ENCODE data around the gene ELMO3.
A peak's percentile ranks its signal among the peaks of the same experiment; 100 is the strongest.

Gene ELMO3

GRCh38 chr16:67242138-67242730 lies 43.3 kb downstream of the ELMO3 start:
- peaks cover 4% of the 10 kb centered on the region; the same call in 1 of the 2 replicates for H3K4me1 ChIP-seq (ENCODE audit: control insufficient read depth, insufficient read depth, low read length)
- POLR2A ChIA-PET, result no interaction called here
- CTCF ChIA-PET, result interaction anchor here (1.4 kb wide), 1 partner anchor 16 kb away, joined by 3 read pairs; no protein-coding TSS in a partner anchor
- peak; percentile 77; the same call in 1 of the 2 replicates for TF ChIP-seq ZNF449 (tag by site-specific recombination; IDR thresholded peaks at IDR 0.05)
- no peak for TF ChIP-seq ZNF148 (tag by site-specific recombination; IDR thresholded peaks at IDR 0.05; ENCODE audit: borderline replicate concordance)
- peaks cover 0 to 33% of the 10 kb centered on the region in 2 experiments; a peak in 1 of 3 replicates for H3K36me3 ChIP-seq (ENCODE audit: control insufficient read depth in 2 of 2, insufficient read depth in 1 of 2, low read length in 2 of 2)
- no peak overlapping the region for H3K27ac ChIP-seq (ENCODE audit: extremely low read depth, low read depth, low read length)
- H3K9me3 ChIP-seq (ENCODE audit: control insufficient read depth, insufficient read depth, low read depth, low read length), result no peaks in the 10 kb centered on the region
- no peak overlapping the region for H3K4me3 ChIP-seq (ENCODE audit: low read depth, low read length)

GRCh38 chr16:67243481-67243880 lies 44.5 kb downstream of the ELMO3 start:
- Histone ChIP-seq H3K9me3 (ENCODE audit: control insufficient read depth, insufficient read depth, low read depth, low read length) (no peaks in the 10 kb centered on the region), H3K4me3 (ENCODE audit: low read depth, low read length) (no peak overlapping the region), H3K27ac (ENCODE audit: extremely low read depth, low read depth, low read length) (no peak overlapping the region), H3K4me1 (ENCODE audit: control insufficient read depth, insufficient read depth, low read length) (peaks cover 9% of the 10 kb centered on the region), H3K36me3 (ENCODE audit: control insufficient read depth in 2 of 2, insufficient read depth in 1 of 2, low read length in 2 of 2) (peaks cover 0 to 20% of the 10 kb centered on the region in 2 experiments; a peak in 1 of 3 replicates)
- TF ChIP-seq SCRT2 (tag by site-specific recombination; IDR thresholded peaks at IDR 0.05), result no peak
- 0 out of 2 replicates have a peak, but pooled peaks have one; percentile 10 for TF ChIP-seq ZIC2 (tag by site-specific recombination; IDR thresholded peaks at IDR 0.05)
- ChIA-PET POLR2A (interaction anchor here (1.3 to 7.4 kb wide), 2 partner anchors 13 to 46 kb away, joined by 4 to 109 read pairs; partner anchors contain the start of gene TMEM208), CTCF (interaction anchor here (0.9 to 1.4 kb wide), 2 partner anchors 16 to 17 kb away, joined by 3 read pairs; partner anchors contain the start of gene TMEM208)

- H3K4me3 ChIP-seq (ENCODE audit: low read depth, low read length), result no peak overlapping the region
- no peak overlapping the region for H3K27ac ChIP-seq (ENCODE audit: extremely low read depth, low read depth, low read length)
- peaks cover 0 to 9% of the 10 kb centered on the region in 2 experiments; a peak in 1 of 3 replicates for H3K36me3 ChIP-seq (ENCODE audit: control insufficient read depth in 2 of 2, insufficient read depth in 1 of 2, low read length in 2 of 2)
- ChIA-PET POLR2A (interaction anchor here (0.5 to 7.4 kb wide), 6 partner anchors 14 to 641 kb away, joined by 3 to 109 read pairs (median 4); partner anchors contain the start of gene TMEM208), CTCF (interaction anchor here (0.5 to 2.3 kb wide), 8 partner anchors 12 to 222 kb away, joined by 3 to 5 read pairs (median 4); partner anchors contain the start of gene TMEM208)
- peaks cover 9% of the 10 kb centered on the region for H3K4me1 ChIP-seq (ENCODE audit: control insufficient read depth, insufficient read depth, low read length)
- no peaks in the 10 kb centered on the region for H3K9me3 ChIP-seq (ENCODE audit: control insufficient read depth, insufficient read depth, low read depth, low read length)
- TF ChIP-seq ZNF530 (tag by site-specific recombination; IDR thresholded peaks at IDR 0.05; ENCODE audit: low read depth), result no peak
- no peak for TF ChIP-seq HIC1 (tag by site-specific recombination; IDR thresholded peaks at IDR 0.05)
- TF ChIP-seq TRIM28 (IDR thresholded peaks at IDR 0.05; ENCODE audit: borderline replicate concordance, low read length), result no peak
- no peak for TF ChIP-seq ZNF391 (tag by site-specific recombination; IDR thresholded peaks at IDR 0.05; ENCODE audit: borderline replicate concordance, low read depth)
- no peak for TF ChIP-seq AEBP2 (tag by site-specific recombination; IDR thresholded peaks at IDR 0.05; ENCODE audit: borderline replicate concordance)
- peak; percentile 24; the same call in 1 of the 2 replicates for TF ChIP-seq SP2 (tag by site-specific recombination; IDR thresholded peaks at IDR 0.05)
- no peak for TF ChIP-seq HOXD13 (CRISPR knock-in tag; IDR thresholded peaks at IDR 0.05; ENCODE audit: borderline replicate concordance)
- no peak for TF ChIP-seq ZNF600 (tag by site-specific recombination; IDR thresholded peaks at IDR 0.05)
These were observed 45.7 kb downstream of the ELMO3 start for GRCh38 chr16:67244387-67245185.
